Trophoblast cell (in vitro differentiated cells and primary cell): ENCODE data around the gene GRB2.
"Not testable (repeated sequence)": the region's sequence is repeated elsewhere in the genome, so short reads cannot be mapped to it uniquely, and the experiment has no call there.

Experiments
- DNase-seq, 2 donors: peaks; one replicate each; pipeline ENCODE4 v3.0.0-alpha.2; 2016
- H2AFZ ChIP-seq: 2 replicates; pipeline ENCODE4 v1.6.1; 2013; ENCODE audit warnings: low read length, moderate library complexity, mild to moderate bottlenecking; ENCODE audit not compliant: insufficient read depth, poor library complexity
- H2AK5ac ChIP-seq: 2 replicates; pipeline ENCODE4 v1.6.1; 2013; ENCODE audit warnings: mild to moderate bottlenecking, low read length
- H2BK120ac ChIP-seq: 2 replicates; pipeline ENCODE4 v1.6.1; 2013; ENCODE audit warnings: low read length, mild to moderate bottlenecking, moderate library complexity; ENCODE audit not compliant: insufficient read depth, poor library complexity
- H2BK12ac ChIP-seq: 2 replicates; pipeline ENCODE4 v1.6.1; 2013; ENCODE audit warnings: mild to moderate bottlenecking, low read length, moderate library complexity
- H2BK5ac ChIP-seq: 2 replicates; pipeline ENCODE4 v1.6.1; 2013; ENCODE audit warnings: low read length, low read depth, moderate library complexity, mild to moderate bottlenecking; ENCODE audit not compliant: poor library complexity
- H3K14ac ChIP-seq: 2 replicates; pipeline ENCODE4 v1.6.1; 2013; ENCODE audit warnings: mild to moderate bottlenecking, low read length
- H3K18ac ChIP-seq: 2 replicates; pipeline ENCODE4 v1.6.1; 2013; ENCODE audit warnings: mild to moderate bottlenecking, low read length
- H3K23ac ChIP-seq: 2 replicates; pipeline ENCODE4 v1.6.1; 2013; ENCODE audit warnings: low read length
- H3K27ac ChIP-seq: 2 replicates; pipeline ENCODE4 v1.5.1; 2013; ENCODE audit warnings: low read depth, mild to moderate bottlenecking, inconsistent platforms, low read length, moderate library complexity
- H3K27me3 ChIP-seq: 2 replicates; pipeline ENCODE4 v1.6.1; 2013; ENCODE audit warnings: inconsistent platforms, mild to moderate bottlenecking, low read length, moderate library complexity; ENCODE audit not compliant: insufficient read depth
- H3K36me3 ChIP-seq, 2 experiments: 1 replicate in 1 of 2; 2 replicates in 1 of 2; pipeline ENCODE4 v1.6.1; 2013; ENCODE audit warnings: low read length in 2 of 2, mild to moderate bottlenecking in 2 of 2, moderate library complexity in 1 of 2; ENCODE audit not compliant: insufficient read depth in 2 of 2, control insufficient read depth in 1 of 2
- H3K4ac ChIP-seq: 2 replicates; pipeline ENCODE4 v1.6.1; 2013; ENCODE audit warnings: low read depth, mild to moderate bottlenecking, low read length, moderate library complexity
- H3K4me1 ChIP-seq, 2 experiments: 1 replicate in 1 of 2; 2 replicates in 1 of 2; pipeline ENCODE4 v1.6.1; 2013; ENCODE audit warnings: low read length in 2 of 2, mild to moderate bottlenecking in 2 of 2, moderate library complexity in 1 of 2; ENCODE audit not compliant: insufficient read depth in 2 of 2, control insufficient read depth in 1 of 2
- H3K4me2 ChIP-seq: 2 replicates; pipeline ENCODE4 v1.6.1; 2013; ENCODE audit warnings: inconsistent platforms, mild to moderate bottlenecking, low read length, moderate library complexity
- H3K4me3 ChIP-seq: 2 replicates; pipeline ENCODE4 v1.5.1; 2013; ENCODE audit warnings: mild to moderate bottlenecking, low read depth, low read length, inconsistent platforms
- H3K79me1 ChIP-seq: one replicate; pipeline ENCODE4 v1.6.1; 2013; ENCODE audit warnings: low read length
- H3K79me2 ChIP-seq: 2 replicates; pipeline ENCODE4 v1.6.1; 2013; ENCODE audit warnings: low read length, mild to moderate bottlenecking; ENCODE audit not compliant: control insufficient read depth, insufficient read depth, poor library complexity
- H3K9ac ChIP-seq: 2 replicates; pipeline ENCODE4 v1.6.1; 2013; ENCODE audit warnings: mild to moderate bottlenecking, low read length
- H3K9me3 ChIP-seq: 2 replicates; pipeline ENCODE4 v1.6.1; 2013; ENCODE audit warnings: low read depth, mild to moderate bottlenecking, control low read depth, inconsistent platforms, low read length; ENCODE audit not compliant: insufficient read depth
- H4K12ac ChIP-seq: 2 replicates; pipeline ENCODE4 v1.6.1; 2013; ENCODE audit warnings: low read depth, mild to moderate bottlenecking, low read length, moderate library complexity
- H4K8ac ChIP-seq: 2 replicates; pipeline ENCODE4 v1.6.1; 2013; ENCODE audit warnings: low read depth, mild to moderate bottlenecking, low read length, moderate library complexity
- H4K91ac ChIP-seq: one replicate; pipeline ENCODE4 v1.6.1; 2013; ENCODE audit warnings: low read depth, mild to moderate bottlenecking, low read length, moderate library complexity
- WGBS: extraction: QIAGEN DNeasy Blood & Tissue Kit; methylation state at CpG from one replicate; pipeline ENCODE4 v1.1.7; 2013; ENCODE audit warnings: missing lambda C conversion rate; ENCODE audit not compliant: insufficient read length, insufficient coverage; ENCODE audit errors: extremely low coverage; 5-methylcytosine and 5-hydroxymethylcytosine counted together

The GRB2 gene

DNA sequence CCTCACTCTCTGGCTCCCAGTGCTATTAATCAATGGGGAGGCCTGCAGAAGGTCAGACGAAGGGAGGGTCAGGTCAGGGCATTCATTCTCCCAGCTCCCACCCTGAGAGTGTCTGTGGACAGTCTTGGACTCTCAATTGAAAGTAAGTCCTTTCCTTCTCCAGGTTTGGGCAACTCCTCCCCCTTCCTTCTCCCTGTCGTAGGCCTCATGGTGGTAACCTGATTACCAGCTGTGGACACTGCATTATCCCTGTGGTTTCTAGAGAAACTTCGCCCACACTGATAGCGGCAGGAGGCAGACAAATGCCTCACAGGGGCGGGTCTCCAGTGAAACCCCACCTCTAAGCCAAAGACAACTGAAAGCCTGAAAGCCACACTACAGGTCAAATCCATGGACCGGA lies 58.6 kb downstream of the GRB2 start:
- no peak overlapping the region for H4K8ac ChIP-seq
- peaks cover 2% of the 10 kb centered on the region for H3K79me2 ChIP-seq
- DNase-seq, result no peak
- no peak overlapping the region for H3K27ac ChIP-seq
- no peak overlapping the region for H3K4ac ChIP-seq
- H3K79me1 ChIP-seq, result no peaks in the 10 kb centered on the region
- no peak overlapping the region for H3K9ac ChIP-seq
- H2BK12ac ChIP-seq, result no peak overlapping the region
- no peak overlapping the region for H2BK120ac ChIP-seq
- H4K12ac ChIP-seq, result no peak overlapping the region
- H3K27me3 ChIP-seq, result no peaks in the 10 kb centered on the region
- no peaks in the 10 kb centered on the region for H3K36me3 ChIP-seq
- H3K18ac ChIP-seq, result no peak overlapping the region
- no peak overlapping the region for H2AK5ac ChIP-seq
- no peak overlapping the region for H3K4me3 ChIP-seq
- no peak overlapping the region for H3K14ac ChIP-seq
- H3K4me2 ChIP-seq, result no peak overlapping the region
- no peak overlapping the region for H3K23ac ChIP-seq
- H4K91ac ChIP-seq, result no peak overlapping the region
- WGBS, result no CpG with 5 or more reads among the region's 6 CpGs
- peaks cover 10 to 14% of the 10 kb centered on the region in 2 experiments for H3K4me1 ChIP-seq
- no peak overlapping the region for H2BK5ac ChIP-seq
- H2AFZ ChIP-seq, result no peak overlapping the region
- H3K9me3 ChIP-seq, result no peaks in the 10 kb centered on the region

DNA sequence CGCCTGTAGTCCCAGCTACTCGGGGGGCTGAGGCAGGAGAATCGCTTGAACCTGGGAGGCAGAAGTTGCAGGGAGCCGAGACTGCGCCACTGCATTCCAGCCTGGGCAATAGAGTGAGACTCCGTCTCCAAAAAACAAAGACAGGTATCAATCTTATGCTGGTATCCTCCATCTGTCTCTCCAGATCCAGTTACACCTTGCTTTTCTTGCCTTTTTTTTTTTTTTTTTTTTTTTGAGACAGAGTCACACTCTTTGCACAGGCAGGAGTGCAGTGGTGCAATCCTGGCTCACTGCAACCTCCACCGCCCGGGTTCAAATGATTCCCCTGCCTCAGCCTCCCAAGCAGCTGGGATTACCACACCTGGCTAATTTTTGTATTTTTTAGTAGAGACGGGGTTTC lies 59.1 kb downstream of the GRB2 start:
- H4K91ac ChIP-seq, H3K27ac ChIP-seq: not testable (repeated sequence)
- no CpG with 5 or more reads among the region's 9 CpGs for WGBS

DNA sequence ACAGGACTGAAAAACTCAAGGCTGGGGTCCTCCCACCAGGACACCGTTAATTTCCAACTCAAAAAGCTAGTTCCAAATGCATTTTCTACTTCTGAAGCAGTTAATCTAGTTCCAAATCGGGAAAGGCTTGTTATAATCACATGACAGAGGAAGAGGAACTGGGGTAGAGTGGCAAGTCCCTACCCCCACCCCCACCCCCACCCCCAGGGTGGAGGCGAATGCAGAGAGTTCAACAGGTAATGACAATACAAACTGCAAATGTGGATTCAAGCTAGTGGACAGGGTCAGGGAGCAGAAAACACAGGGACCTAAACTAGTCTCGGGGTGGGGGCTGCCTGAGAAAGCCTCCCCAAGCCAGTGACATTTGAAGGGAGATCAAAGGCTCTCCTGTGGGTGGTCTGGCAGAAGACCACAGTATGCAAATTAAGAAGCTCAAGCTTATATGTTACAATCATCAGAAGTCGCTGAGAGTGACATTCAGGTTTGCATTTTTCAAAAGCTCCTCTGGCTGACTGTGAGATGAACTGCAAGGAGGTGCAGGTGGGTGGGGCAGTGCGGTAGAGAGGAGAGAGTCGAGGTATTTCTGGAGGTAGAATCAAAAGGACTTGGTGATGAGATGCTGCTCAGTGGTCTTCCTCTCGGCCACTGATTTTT lies 59.8 kb downstream of the GRB2 start:
- no CpG with 5 or more reads among the region's 8 CpGs for WGBS
- Histone ChIP-seq H4K91ac (no peak overlapping the region), H2AFZ (no peak overlapping the region), H3K14ac (no peak overlapping the region), H2BK12ac (no peak overlapping the region), H3K36me3 (no peaks in the 10 kb centered on the region), H3K27ac (no peak overlapping the region), H3K9me3 (no peaks in the 10 kb centered on the region), H2AK5ac (no peak overlapping the region), H3K4ac (peak overlapping the region; percentile 33), H3K9ac (no peak overlapping the region), H3K27me3 (no peaks in the 10 kb centered on the region), H3K18ac (no peak overlapping the region), H3K79me1 (no peaks in the 10 kb centered on the region), H2BK5ac (no peak overlapping the region), H4K12ac (no peak overlapping the region), H2BK120ac (no peak overlapping the region), H3K79me2 (no peaks in the 10 kb centered on the region), H3K4me2 (no peak overlapping the region), H4K8ac (no peak overlapping the region), H3K23ac (no peak overlapping the region), H3K4me1 (peaks cover 10 to 14% of the 10 kb centered on the region in 2 experiments), H3K4me3 (no peak overlapping the region)
- DNase-seq, result no peak

More for the DNA sequence above, 59.1 kb downstream of the GRB2 start:
- H3K4me3 ChIP-seq, H2BK120ac ChIP-seq, H4K12ac ChIP-seq, H3K4ac ChIP-seq, H3K23ac ChIP-seq, H3K36me3 ChIP-seq, H3K27me3 ChIP-seq, H3K18ac ChIP-seq, H3K9me3 ChIP-seq, H2AFZ ChIP-seq, H3K4me2 ChIP-seq, H3K9ac ChIP-seq, H3K79me1 ChIP-seq, H3K14ac ChIP-seq, H2BK12ac ChIP-seq, H2BK5ac ChIP-seq, H3K79me2 ChIP-seq, H2AK5ac ChIP-seq, H4K8ac ChIP-seq: not testable (repeated sequence)
- H3K4me1 ChIP-seq, result peaks cover 10 to 14% of the 10 kb centered on the region in 2 experiments
- DNase-seq, result peak; percentile 41 to 66

DNA sequence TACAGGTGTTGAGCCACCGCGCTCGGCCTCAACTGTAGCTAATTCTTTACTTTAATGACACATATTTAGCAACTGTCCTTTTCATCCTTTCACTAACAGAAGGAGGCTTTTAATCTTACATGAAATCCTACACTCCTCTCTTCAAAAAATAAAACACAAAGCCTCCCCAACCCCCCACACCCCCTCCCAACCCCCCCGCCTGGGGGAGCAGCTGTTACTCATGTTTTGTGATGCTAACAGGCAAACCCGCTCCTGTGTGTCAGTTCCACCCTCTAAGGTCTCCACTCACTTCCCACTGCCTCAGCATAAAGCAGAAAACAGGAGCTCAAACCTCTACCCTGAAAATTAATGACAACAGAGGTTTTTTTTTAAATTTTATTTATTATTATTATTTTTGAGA lies 60.8 kb downstream of the GRB2 start:
- no peak overlapping the region for H3K4me2 ChIP-seq
- H3K27me3 ChIP-seq, result no peaks in the 10 kb centered on the region
- H3K79me1 ChIP-seq, result no peaks in the 10 kb centered on the region
- H3K27ac ChIP-seq, result no peak overlapping the region
- no peaks in the 10 kb centered on the region for H3K79me2 ChIP-seq
- H3K4me1 ChIP-seq, result peaks cover 10 to 14% of the 10 kb centered on the region in 2 experiments
- no peak overlapping the region for H3K9ac ChIP-seq
- no peak for DNase-seq
- H2AK5ac ChIP-seq, result no peak overlapping the region
- H2BK120ac ChIP-seq, result no peak overlapping the region
- no peak overlapping the region for H4K12ac ChIP-seq
- no peak overlapping the region for H3K14ac ChIP-seq
- H3K4me3 ChIP-seq, result no peak overlapping the region
- no peak overlapping the region for H2AFZ ChIP-seq
- H4K91ac ChIP-seq, result no peak overlapping the region
- no CpG with 5 or more reads among the region's 5 CpGs for WGBS
- no peaks in the 10 kb centered on the region for H3K36me3 ChIP-seq
- no peaks in the 10 kb centered on the region for H3K9me3 ChIP-seq
- no peak overlapping the region for H2BK12ac ChIP-seq
- H3K18ac ChIP-seq, result no peak overlapping the region
- no peak overlapping the region for H4K8ac ChIP-seq
- H2BK5ac ChIP-seq, result no peak overlapping the region
- no peak overlapping the region for H3K4ac ChIP-seq
- H3K23ac ChIP-seq, result no peak overlapping the region
